Fibroblast of the aortic adventitia (primary cell): ENCODE measurements around the gene TK2. TPM values are rescaled to one million over a fixed set of nuclear protein-coding genes. Genes with fewer than 3 reads are reported as not detected.

Experiments
- DNase-seq: peaks from one replicate; pipeline ENCODE4 v3.0.0-alpha.2; 2010; ENCODE audit warnings: low read depth
- H3K4me3 ChIP-seq: 2 replicates; pipeline ENCODE4 v1.5.1; 2011; ENCODE audit warnings: low read depth, mild to moderate bottlenecking, control low read depth, low read length, moderate library complexity
- CTCF ChIP-seq: IDR thresholded peaks from 2 replicates; pipeline ENCODE4 v1.5.1; 2011; ENCODE audit warnings: mild to moderate bottlenecking, low read length, control low read depth, inconsistent platforms; ENCODE audit not compliant: insufficient read depth
- small RNA-seq: library from RNA; depleted of rRNA; stranded (forward); fragments of <200 nt; gene quantifications from one replicate; pipeline ENCODE3, GENCODE V24; 2012
- total RNA-seq: library from RNA; depleted of rRNA; stranded (reverse); fragments of >200 nt; gene quantifications from 2 replicates; pipeline ENCODE4 v1.2.3, GENCODE V29; 2012; ENCODE audit warnings: low replicate concordance

Gene TK2
- total RNA-seq, 1 donor, result 58.8 TPM

DNA sequence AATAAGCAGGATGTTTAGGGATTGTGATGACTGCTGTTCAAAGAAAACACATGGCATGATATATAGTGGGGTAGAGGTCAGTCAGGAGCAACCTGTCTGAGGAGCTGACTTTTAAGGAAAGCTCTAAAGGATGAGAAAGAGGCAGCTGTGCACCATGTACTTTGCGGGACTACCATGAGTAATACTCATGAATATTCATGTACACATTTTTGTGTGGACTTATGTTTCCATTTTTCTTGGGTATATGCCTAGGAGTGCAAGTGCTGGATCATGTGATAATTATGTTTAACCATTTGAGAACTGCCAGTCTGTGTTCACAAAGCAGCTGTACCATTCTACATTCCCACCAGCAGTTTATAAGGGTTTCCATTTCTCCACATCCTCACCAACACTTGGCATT is 87.0 kb downstream of the TK2 start:
- no peak overlapping the region for H3K4me3 ChIP-seq
- TF ChIP-seq CTCF, result no peak
- no peak for DNase-seq

- TF ChIP-seq CTCF, result no peak
- no peak overlapping the region for H3K4me3 ChIP-seq
- no peak for DNase-seq
These were observed 89.2 kb downstream of the TK2 start for GRCh38 chr16:66460703-66461102.

- no peak for DNase-seq
- no peak for TF ChIP-seq CTCF
- H3K4me3 ChIP-seq, result no peak overlapping the region
These were observed 90.0 kb downstream of the TK2 start for GRCh38 chr16:66459878-66460277.

DNA sequence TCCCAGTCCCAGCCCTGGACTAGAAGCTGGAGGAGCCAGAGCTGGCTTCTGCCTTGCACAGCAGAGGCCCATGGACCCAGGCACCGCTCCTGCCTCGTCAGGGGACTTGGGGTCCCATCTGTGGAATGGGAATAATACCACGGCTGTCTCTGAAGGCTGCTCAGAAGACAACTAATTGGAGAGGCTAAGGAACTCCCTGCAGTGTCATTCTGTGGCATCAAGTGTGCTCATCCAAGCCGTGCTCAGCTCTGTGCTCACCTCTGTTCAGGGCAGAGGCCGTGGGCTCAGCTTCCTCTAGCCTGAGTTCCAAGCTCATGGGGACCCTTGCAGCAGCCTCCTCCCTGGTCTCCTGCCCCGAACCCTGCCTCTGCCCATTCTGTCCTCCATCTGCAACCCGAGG is 91.1 kb downstream of the TK2 start:
- DNase-seq, result no peak
- H3K4me3 ChIP-seq, result no peak overlapping the region
- no peak for TF ChIP-seq CTCF

DNA sequence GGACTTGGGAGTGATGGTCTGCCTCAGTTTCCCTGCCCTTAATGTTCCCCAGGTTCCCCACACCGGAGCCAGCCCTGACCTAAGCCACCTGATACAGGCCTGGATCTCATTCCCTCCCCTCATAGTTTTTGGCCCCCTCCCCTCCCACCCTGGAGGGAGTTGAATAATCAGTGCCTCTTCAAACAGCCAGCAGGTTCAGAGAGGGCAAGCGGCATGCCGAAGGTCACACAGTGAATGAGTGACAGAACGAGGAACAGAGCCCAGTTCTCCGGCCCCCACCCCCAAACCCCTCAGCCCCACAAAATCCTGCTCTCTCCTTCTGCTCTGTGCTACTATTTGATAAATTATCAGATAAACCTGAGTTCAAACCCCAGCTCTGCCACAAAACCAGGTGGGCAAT is 91.6 kb downstream of the TK2 start:
- TF ChIP-seq CTCF, result no peak
- no peak for DNase-seq
- no peak overlapping the region for H3K4me3 ChIP-seq

Small RNAs within 50 kb of the gene (small RNA-seq; reads per million reads assigned to genes)
- gene CKLF-CMTM1, result not detected

Other genes starting within 250 kb of the TK2 start
- gene CDH5, start 183.4 kb downstream of the TK2 start, total RNA-seq, result 2.9 and 7.0 TPM in 2 replicates
- 0.09 TPM in 1 of 2 replicates, not detected in the other for gene BEAN1, start 122.8 kb downstream of the TK2 start, total RNA-seq
- gene CKLF, start 2.5 kb upstream of the TK2 start, total RNA-seq, result 17.3 and 73.4 TPM in 2 replicates
- gene CMTM1, start 16.3 kb upstream of the TK2 start, total RNA-seq, result 3.2 TPM in 1 of 2 replicates, not detected in the other
- not detected in 2 replicates for gene CMTM2, start 29.3 kb upstream of the TK2 start, total RNA-seq
- 7.4 and 17.8 TPM in 2 replicates for gene CMTM3, start 54.6 kb upstream of the TK2 start, total RNA-seq
- 13.3 and 16.8 TPM in 2 replicates for gene CMTM4, start 146.6 kb upstream of the TK2 start, total RNA-seq
- gene DYNC1LI2, start 201.5 kb upstream of the TK2 start, total RNA-seq, result 148 and 256 TPM in 2 replicates